GM12865 (cell line): ENCODE data around the gene PLCL2.

Experiments
- DNase-seq: peaks from one replicate; pipeline ENCODE4 v3.0.0; 2010; ENCODE audit warnings: low read depth
- H3K4me3 ChIP-seq: 2 replicates; pipeline ENCODE4 v1.5.1; 2011; ENCODE audit warnings: mild to moderate bottlenecking, low read depth, low read length, control low read depth
- TF ChIP-seq, protein P1 (sequence below): IDR thresholded peaks from 2 replicates; pipeline ENCODE4 v1.5.1; 2011; ENCODE audit warnings: low read length, control low read depth, low read depth, inconsistent platforms; ENCODE audit not compliant: insufficient read depth; ENCODE audit errors: missing control alignments

The PLCL2 gene

DNA sequence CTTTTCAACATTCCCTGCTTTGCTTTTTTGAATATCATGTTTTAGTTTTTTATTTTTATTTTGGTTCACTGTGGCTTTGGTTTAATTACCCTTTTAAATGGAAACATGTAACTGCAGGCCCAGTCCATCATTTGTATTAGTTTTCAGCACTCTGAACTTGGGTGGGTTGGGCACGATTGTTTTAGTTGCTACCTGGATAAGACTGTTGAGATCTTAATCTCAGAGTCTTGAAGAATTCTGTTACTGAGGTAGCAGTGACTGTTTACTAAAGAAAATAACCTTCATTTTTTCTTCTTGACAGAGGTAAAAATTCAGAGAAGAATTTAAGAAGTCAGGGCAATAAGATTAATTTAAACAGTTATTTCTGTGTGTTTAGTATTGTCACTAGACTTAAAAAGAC lies 15.2 kb downstream of the PLCL2 start:
- TF ChIP-seq, protein P1, sequence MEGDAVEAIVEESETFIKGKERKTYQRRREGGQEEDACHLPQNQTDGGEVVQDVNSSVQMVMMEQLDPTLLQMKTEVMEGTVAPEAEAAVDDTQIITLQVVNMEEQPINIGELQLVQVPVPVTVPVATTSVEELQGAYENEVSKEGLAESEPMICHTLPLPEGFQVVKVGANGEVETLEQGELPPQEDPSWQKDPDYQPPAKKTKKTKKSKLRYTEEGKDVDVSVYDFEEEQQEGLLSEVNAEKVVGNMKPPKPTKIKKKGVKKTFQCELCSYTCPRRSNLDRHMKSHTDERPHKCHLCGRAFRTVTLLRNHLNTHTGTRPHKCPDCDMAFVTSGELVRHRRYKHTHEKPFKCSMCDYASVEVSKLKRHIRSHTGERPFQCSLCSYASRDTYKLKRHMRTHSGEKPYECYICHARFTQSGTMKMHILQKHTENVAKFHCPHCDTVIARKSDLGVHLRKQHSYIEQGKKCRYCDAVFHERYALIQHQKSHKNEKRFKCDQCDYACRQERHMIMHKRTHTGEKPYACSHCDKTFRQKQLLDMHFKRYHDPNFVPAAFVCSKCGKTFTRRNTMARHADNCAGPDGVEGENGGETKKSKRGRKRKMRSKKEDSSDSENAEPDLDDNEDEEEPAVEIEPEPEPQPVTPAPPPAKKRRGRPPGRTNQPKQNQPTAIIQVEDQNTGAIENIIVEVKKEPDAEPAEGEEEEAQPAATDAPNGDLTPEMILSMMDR = no peak

DNA sequence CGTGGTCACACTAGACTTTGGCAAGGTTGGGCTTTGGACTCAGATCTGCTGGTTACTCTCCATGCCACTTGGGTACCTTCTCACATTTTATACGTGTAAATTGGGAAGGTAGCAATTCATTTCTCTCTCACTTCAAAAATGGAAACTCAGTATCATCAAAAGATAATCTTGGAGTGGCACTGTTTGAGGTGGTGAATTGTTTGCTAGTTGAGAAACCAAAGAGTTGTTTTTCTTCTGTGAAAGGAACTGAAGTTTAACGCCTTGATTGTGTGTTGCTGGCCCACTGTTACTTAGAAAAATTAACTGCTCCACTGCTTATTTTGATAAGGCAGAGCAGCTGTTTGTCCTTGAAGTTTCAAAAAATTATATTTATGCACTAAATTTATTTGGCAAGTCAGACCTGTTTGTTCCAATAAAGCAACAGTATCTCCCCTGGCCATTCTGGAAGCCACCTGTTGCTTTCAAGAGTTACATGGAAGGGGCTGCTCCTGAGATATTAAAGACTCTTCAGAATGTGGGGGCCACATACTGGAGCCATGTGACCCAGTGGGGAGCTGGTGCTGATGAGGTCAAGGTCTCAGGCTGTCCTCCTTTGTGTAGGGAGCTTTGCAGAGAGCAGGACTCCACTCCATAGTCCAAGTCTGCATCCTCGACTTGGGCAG lies 16.2 kb downstream of the PLCL2 start:
- no peak overlapping the region for H3K4me3 ChIP-seq
- TF ChIP-seq, protein P1 = no peak
- DNase-seq = no peak

More for the DNA sequence above, 15.2 kb downstream of the PLCL2 start:
- H3K4me3 ChIP-seq = no peak overlapping the region
- no peak for DNase-seq

DNA sequence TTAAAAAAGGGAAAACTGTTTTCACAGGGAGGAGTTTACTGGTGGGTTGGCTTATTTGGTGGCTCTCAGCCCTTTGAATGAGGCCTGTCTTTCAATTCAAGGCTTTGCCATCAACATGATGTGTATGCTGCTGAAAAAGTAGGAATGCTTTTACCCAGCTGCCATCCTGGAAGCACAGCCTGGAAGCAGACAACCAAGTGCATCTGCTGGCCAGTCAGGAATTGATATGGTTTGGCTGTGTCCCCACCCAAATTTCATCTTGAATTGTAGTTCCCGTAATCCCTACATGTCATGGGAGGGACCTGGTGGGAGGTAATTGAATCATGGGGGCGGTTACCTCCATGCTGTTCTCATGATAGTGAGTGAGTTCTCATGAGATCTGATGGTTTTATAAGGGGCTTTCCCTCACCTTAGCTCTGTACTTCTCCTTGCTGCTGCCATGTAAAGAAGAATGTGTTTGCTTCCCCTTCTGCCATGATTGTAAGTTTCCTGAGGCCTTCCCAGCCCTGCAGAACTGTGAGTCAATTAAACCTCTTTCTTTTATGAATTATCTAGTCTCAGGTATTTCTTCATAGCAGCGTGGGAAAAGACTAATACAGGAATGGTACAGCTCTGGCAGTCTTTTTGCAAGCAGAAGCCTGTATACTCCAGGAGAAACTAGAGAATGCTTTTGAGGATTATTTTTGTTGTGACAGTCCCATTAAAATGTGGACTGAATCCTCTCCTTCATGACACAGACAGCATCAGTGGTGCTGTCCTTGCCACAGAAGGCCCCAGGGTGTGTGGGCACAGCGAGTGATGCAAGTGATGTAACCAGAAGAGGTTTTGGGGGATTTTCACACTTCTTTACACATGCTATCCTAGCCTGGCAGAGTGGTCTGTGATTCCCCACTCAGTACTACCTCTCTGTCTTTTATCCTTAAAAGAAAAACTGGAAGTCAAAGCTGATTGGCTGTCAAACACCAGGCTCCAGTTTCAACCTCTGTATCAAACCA lies 20.0 kb downstream of the PLCL2 start:
- peak; percentile 47 for DNase-seq
- no peak overlapping the region for H3K4me3 ChIP-seq

DNA sequence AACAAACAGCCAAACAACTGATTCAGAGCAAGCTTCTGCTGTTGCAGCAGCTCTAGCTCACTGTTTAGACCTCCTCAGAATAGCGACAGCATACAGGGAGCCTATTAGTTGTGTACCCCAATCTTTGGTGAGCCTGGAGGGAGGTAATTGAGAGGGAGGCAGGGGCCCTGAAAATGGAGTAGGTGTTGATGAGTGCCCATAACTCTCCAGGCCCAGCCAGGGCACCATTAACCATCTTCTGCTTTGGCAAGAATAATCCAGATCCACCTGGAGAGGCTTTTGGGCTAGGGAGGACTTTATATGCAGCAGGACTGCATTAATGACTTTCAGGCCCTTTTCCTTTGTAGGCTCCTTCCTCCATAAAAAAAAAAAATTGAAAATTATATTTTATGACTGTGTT lies 20.9 kb downstream of the PLCL2 start:
- TF ChIP-seq, protein P1 = no peak
- H3K4me3 ChIP-seq = no peak overlapping the region; the same call in 1 of the 2 replicates
- no peak for DNase-seq

More for the DNA sequence above, 20.0 kb downstream of the PLCL2 start:
- TF ChIP-seq, protein P1 = no peak

DNA sequence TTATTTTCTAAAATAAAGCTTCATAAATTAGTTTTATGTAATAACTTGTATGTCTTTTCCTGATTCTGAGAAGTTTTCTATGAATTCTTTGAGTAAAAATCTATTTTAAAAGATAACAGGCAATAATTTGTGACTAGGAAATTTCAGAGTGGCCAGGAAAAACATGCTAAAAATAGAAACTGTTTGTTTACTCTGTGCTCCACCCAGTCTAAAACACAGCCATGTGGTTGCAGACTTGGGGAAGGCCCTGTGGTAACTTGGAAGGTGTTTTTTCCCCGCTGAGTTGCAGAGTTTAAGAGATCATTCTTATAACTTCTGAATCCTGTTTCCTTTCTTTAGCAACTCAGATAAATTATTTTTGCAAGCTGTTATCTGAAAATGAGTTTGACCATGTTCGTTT lies 21.9 kb downstream of the PLCL2 start:
- peak; percentile 61 for DNase-seq
- H3K4me3 ChIP-seq = peak overlapping the region; percentile 18; the same call in 1 of the 2 replicates

DNA sequence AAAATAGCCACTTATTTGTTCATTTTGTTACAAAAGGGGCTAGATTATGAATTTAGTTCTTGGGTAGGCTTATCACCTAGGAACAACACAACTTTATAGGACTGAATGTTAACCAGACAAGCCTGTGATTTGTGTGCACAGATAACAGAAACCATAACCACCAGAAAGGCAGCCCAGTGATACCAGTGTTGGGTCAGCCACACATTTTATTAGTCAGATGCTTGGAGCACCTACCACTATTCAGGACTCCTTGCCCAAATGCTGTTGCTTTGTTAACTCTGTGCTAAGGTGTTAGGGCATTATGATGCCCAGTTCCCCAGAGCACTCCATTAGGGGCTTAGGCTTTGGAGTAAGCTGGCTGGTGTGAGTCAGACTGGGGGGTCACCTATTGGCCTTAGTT lies 22.5 kb downstream of the PLCL2 start:
- TF ChIP-seq, protein P1 = no peak
- DNase-seq = peak; percentile 77
- H3K4me3 ChIP-seq = peak overlapping the region; percentile 18; the same call in 1 of the 2 replicates

More for the DNA sequence above, 21.9 kb downstream of the PLCL2 start:
- TF ChIP-seq, protein P1 = no peak
